ENCODE measurements around the gene SF3B3.
"Not testable (repeated sequence)": the region's sequence is repeated elsewhere in the genome, so short reads cannot be mapped to it uniquely, and the experiment has no call there.

Gene SF3B3

DNA sequence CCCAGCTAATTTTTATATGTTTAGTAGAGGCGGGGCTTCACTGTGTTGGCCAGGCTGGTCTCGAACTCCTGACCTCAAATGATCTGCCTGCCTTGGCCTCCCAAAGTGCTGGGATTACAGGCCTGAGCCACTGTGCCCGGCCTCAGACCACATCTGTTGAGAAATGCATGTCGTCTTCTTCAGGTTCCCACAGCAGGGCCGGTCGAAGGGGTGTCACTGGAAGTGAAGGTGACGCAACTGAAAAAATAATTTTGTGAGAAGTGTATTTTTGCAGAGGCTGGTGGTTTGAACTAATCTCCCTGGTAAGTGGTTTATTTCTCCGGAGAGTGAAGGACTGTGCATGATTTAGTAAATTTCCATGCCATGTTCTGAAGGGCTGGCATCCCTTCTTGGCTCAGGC, 89.3 kb downstream of the SF3B3 start:
- in situ Hi-C loops (cut with MboI; ENCODE audit: low sequenced_read_pairs): no loop called here
- no peak for DNase-seq (ENCODE audit: low spot score in 2 of 2)

DNA sequence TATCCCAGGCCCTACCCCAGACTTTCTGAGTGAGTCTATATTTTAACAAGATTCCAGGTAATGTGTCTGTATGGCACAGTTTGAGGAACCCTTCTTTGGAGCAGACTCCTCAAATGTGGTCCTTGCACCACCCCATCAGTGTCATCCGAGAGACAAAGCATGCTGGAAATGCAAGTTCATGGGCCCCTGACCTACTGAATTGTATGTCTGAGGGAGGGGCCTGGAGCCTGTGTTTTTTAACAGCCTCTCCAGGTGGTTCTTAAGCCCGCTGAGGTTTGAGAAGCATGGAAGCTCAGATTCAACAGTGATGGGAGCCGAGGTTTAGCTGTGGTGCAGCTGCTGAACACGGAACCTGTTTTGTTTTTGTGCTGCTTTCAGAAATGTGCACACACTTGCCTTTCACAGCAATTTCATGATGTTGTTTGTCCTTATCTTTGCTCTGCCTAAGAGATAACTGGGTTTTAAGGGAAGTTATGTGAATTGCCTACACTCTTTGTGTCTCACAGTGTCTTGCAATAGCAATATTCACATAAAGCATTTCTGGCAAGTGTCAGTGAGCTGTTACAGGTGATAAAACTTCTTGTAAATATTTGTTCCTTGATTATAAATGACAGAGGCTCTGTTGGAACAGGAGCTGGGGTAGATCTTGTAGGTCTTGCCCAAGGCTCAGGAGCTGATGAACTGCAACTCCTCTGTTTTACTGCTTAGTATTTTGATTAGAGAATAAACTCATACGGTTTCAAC, 90.8 kb downstream of the SF3B3 start:
- Histone ChIP-seq H3K9me3 (no peaks in the 10 kb centered on the region), H3K4me1 (no peaks in the 10 kb centered on the region), H3K4me3 (no peak overlapping the region), H3K36me3 (replicated peaks) (no peaks in the 10 kb centered on the region), H3K27me3 (ENCODE audit: low read depth) (no peaks in the 10 kb centered on the region)
- in situ Hi-C loops (cut with MboI; ENCODE audit: low sequenced_read_pairs): no loop called here
- no peak for DNase-seq (ENCODE audit: low spot score in 2 of 2)

More for the DNA sequence above, 89.3 kb downstream of the SF3B3 start:
- no peaks in the 10 kb centered on the region for H3K27me3 ChIP-seq (ENCODE audit: low read depth)
- H3K4me3 ChIP-seq: no peak overlapping the region
- no peaks in the 10 kb centered on the region for H3K4me1 ChIP-seq
- H3K9me3 ChIP-seq: no peaks in the 10 kb centered on the region
- H3K36me3 ChIP-seq (replicated peaks): no peaks in the 10 kb centered on the region

DNA sequence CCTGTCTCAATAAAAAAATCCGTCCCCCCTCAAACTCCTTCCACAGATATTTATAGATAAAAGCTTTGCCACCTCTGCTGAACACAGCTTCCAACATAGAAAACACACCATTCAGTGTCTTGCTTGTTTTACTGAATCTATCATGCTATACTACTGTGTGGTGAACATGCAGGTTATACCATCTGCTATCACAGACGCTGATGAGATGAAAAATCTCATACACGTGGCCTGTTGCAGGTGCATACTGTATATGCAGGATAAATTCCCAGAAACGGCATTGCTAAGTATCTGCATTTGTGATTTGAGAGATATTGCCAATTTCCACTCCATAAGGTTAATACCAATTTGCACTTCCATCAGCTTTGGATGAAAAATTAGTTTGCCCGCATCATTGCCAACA, 92.3 kb downstream of the SF3B3 start:
- DNase-seq (ENCODE audit: low spot score in 2 of 2): no peak
- H3K36me3 ChIP-seq (replicated peaks): no peaks in the 10 kb centered on the region
- no peaks in the 10 kb centered on the region for H3K9me3 ChIP-seq
- H3K27me3 ChIP-seq (ENCODE audit: low read depth): no peaks in the 10 kb centered on the region
- no peaks in the 10 kb centered on the region for H3K4me1 ChIP-seq
- in situ Hi-C loops (cut with MboI; ENCODE audit: low sequenced_read_pairs): no loop called here
- no peak overlapping the region for H3K4me3 ChIP-seq

DNA sequence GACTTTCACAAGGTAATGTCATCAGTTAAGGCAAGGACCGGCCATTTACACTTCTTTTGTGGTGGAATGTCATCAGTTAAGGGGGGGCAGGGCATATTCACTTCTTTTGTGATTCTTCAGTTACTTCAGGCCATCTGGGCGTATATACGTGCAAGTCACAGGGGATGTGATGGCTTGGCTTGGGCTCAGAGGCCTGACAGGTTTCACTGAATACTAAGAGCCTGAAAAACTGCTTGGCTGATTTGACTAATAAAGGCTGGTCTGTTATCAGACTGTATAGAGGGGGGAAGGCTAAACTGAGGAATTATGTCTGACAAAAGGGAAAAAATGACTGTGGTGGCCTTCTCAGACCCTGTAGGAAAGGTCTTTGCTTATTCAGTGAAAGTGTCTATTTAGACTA, 98.2 kb downstream of the SF3B3 start:
- H3K9me3 ChIP-seq; H3K4me3 ChIP-seq; DNase-seq (ENCODE audit: low spot score in 2 of 2); in situ Hi-C loops (cut with MboI; ENCODE audit: low sequenced_read_pairs); H3K4me1 ChIP-seq; H3K36me3 ChIP-seq (replicated peaks): not testable (repeated sequence)
- peaks cover 13% of the 10 kb centered on the region; the same call in 1 of the 2 replicates for H3K27me3 ChIP-seq (ENCODE audit: low read depth)
